IMR-90 (cell line): Measurements from ENCODE around the gene NR2C2.

Experiments used
- CTCF ChIP-seq: conservative IDR thresholded peaks from 2 replicates; pipeline ENCODE4 v1.5.1; 2012; ENCODE audit warnings: mild to moderate bottlenecking, low read depth, low read length, improper control_type of control experiment
- MAZ ChIP-seq: IDR thresholded peaks from 2 replicates; pipeline ENCODE4 v1.6.1; 2012; ENCODE audit warnings: low read depth, mild to moderate bottlenecking, low read length, improper control_type of control experiment, moderate library complexity, borderline replicate concordance
- RFX5 ChIP-seq: IDR thresholded peaks from 2 replicates; pipeline ENCODE4 v1.8.0; 2012; ENCODE audit warnings: low read depth, mild to moderate bottlenecking, low read length, moderate library complexity
- SMC3 ChIP-seq: fragments of 150-350 bp; IDR thresholded peaks from 2 replicates; pipeline ENCODE4 v1.6.1; 2016; ENCODE audit warnings: low read depth, mild to moderate bottlenecking, antibody characterized with exemption, low read length, moderate library complexity

- TF ChIP-seq MAZ (no peak), CTCF (no peak), SMC3 (no peak), RFX5 (no peak)
Observed at GRCh38 chr3:14984581-14985113, 37.3 kb downstream of the NR2C2 start.
